ENCODE data around the gene EVPL.

Gene EVPL

DNA sequence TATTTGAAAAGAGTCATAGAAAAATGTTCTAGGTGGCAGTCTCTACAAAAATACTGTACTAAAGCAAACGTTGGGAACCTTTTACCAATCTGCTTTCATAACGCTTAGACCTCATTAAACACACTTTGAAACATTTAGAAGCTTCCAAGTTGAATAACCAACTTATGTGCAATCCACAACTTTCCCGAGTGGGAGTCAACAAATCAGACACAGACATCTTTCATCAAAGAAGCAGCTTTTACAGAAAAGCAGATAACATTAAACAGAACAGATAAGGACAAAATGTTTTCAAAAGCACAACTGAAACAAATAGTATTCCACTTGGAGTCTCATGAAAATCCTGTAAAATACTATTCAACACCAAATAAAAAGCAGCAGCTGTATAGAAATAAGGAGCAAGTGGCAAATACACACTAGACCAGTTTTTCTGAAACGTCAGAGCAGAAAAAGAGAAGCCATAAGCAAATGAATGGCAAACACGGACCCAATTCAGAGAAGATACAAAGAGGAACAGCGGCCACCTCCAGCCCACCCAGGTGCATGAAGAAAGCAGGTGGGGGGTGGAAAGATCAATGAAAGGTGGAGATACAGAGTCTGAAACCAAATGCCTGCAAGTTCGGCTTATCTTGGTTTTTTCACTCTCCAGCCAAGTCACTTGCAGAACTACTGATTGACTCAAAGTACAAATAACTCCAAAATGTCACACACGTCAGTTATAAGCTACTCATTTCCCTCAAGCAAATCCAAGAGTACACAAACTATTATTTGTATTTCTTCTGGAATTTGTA lies 67.9 kb downstream of the EVPL start:
- no peak for DNase-seq (ENCODE audit: low read depth)

All from non-pigmented ciliary epithelial cell (primary cell).